SU-DHL-6 (cell line): ENCODE measurements around the gene COPS9.

Experiments used
- H2AFZ ChIP-seq: fragments of 200-600 bp; sonication (generic); 2 replicates; pipeline ENCODE4 v1.6.1; 2014; ENCODE audit warnings: low read depth, mild to moderate bottlenecking, moderate library complexity, mixed read lengths, antibody characterized with exemption, low read length; ENCODE audit not compliant: severe bottlenecking
- H3F3A ChIP-seq: fragments of 200-600 bp; shearing (Covaris generic); 2 replicates; pipeline ENCODE4 v1.6.0; 2016; ENCODE audit warnings: antibody characterized with exemption, mild to moderate bottlenecking; ENCODE audit not compliant: insufficient read depth
- H3K27ac ChIP-seq: fragments of 200-600 bp; sonication (generic); 2 replicates; pipeline ENCODE4 v1.5.1; 2016; ENCODE audit warnings: low read depth, mild to moderate bottlenecking, low read length, moderate library complexity, mixed read lengths
- H3K27me3 ChIP-seq: fragments of 200-600 bp; sonication (generic), shearing (Covaris generic); 2 replicates; pipeline ENCODE4 v1.6.0; 2014; ENCODE audit warnings: mild to moderate bottlenecking, low read length
- H3K36me3 ChIP-seq: fragments of 200-600 bp; sonication (generic); 2 replicates; pipeline ENCODE4 v1.6.1; 2014; ENCODE audit warnings: mild to moderate bottlenecking, low read length, mixed read lengths
- H3K4me2 ChIP-seq: fragments of 300-600, 200-600 bp; shearing (Covaris generic), sonication (generic); 2 replicates; pipeline ENCODE4 v1.6.0; 2014; ENCODE audit warnings: low read length, low read depth, mild to moderate bottlenecking; ENCODE audit not compliant: poor library complexity, severe bottlenecking
- H3K4me3 ChIP-seq: fragments of 200-600 bp; sonication (generic); 2 replicates; pipeline ENCODE4 v1.5.1; 2014; ENCODE audit warnings: antibody characterized with exemption, low read length, mild to moderate bottlenecking, mixed read lengths; ENCODE audit not compliant: insufficient read depth, poor library complexity, severe bottlenecking
- H3K79me2 ChIP-seq: fragments of 200-600 bp; sonication (generic); 2 replicates; pipeline ENCODE4 v1.6.1; 2014; ENCODE audit warnings: mild to moderate bottlenecking, low read length, moderate library complexity; ENCODE audit not compliant: insufficient read depth
- H3K9ac ChIP-seq: fragments of 200-600 bp; sonication (generic); 2 replicates; pipeline ENCODE4 v1.7.0; 2014; ENCODE audit warnings: mild to moderate bottlenecking, low read length
- H3K9me2 ChIP-seq: fragments of 200-600 bp; sonication (generic); replicated peaks from 2 replicates; pipeline ENCODE4 v1.6.1; 2014; ENCODE audit warnings: low read length; ENCODE audit not compliant: insufficient read depth
- H3K9me3 ChIP-seq: fragments of 200-600 bp; sonication (generic); 2 replicates; pipeline ENCODE4 v1.6.1; 2014; ENCODE audit warnings: low read length, mixed read lengths; ENCODE audit not compliant: insufficient read depth
- H4K20me1 ChIP-seq: fragments of 200-600 bp; sonication (generic); 2 replicates; pipeline ENCODE4 v1.6.1; 2014; ENCODE audit warnings: low read depth, mild to moderate bottlenecking, antibody characterized with exemption, low read length, moderate library complexity, mixed read lengths
- CTCF ChIP-seq: fragments of 200-600 bp; sonication (generic); IDR thresholded peaks from one replicate; pipeline ENCODE4 v1.5.1; 2017; ENCODE audit warnings: antibody characterized with exemption, mild to moderate bottlenecking, low read length, moderate library complexity; ENCODE audit not compliant: insufficient read depth, poor library complexity, severe bottlenecking
- EZH2phosphoT487 ChIP-seq: fragments of 200-600 bp; sonication (generic), shearing (Covaris generic); conservative IDR thresholded peaks from 2 replicates; pipeline ENCODE4 v1.6.1; 2018; ENCODE audit warnings: mild to moderate bottlenecking, antibody characterized with exemption, low read length, moderate library complexity, mixed read lengths

Gene COPS9

DNA sequence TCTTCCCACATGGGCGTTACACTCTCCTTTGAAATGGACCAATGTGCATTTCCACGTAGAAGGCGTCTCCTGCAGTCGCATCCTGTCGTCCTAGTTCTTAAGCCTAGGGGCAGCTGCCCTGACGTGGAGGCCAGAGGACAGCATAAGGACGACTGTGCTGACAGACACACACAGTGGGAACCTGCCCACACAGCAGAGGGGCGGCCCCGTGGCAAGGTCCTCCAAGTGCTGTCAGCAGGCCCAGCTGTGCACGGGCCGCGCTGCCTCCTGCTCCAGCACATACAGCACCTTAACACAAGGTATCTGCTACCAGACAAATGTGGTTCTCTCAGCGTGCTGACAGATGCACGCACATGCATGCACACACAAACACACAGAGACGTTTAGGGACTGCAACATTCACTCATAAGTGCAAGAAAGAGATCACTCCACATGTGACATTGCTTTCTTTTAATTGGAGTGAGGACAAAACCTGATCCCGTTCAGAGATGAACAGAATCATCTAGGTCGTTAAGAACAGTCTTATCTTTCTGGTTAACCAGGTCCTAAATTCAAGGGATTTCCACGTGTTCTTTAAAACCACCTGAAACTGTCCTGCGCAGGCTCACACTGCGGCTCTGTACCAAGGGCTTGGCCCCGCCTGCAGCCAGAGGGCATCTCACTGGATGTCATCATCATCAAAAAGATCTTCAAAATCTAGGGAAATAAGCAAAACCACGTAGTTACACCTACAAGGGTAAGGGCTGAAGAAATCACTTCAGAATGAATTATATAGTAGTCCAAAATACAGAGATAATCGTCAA is 5.5 kb downstream of the COPS9 start:
- Histone ChIP-seq H3K4me2 (no peak overlapping the region), H3K27ac (no peak overlapping the region), H3K36me3 (no peaks in the 10 kb centered on the region), H3K27me3 (no peaks in the 10 kb centered on the region), H3K9ac (no peak overlapping the region), H4K20me1 (no peaks in the 10 kb centered on the region), H3K4me3 (no peak overlapping the region), H3K9me3 (no peaks in the 10 kb centered on the region), H3K79me2 (peaks cover 14% of the 10 kb centered on the region), H3F3A (no peaks in the 10 kb centered on the region), H2AFZ (no peak overlapping the region), H3K9me2 (no peaks in the 10 kb centered on the region)
- TF ChIP-seq CTCF (no peak), EZH2phosphoT487 (no peak)

GRCh38 chr2:240129731-240130392 is 6.2 kb downstream of the COPS9 start:
- no peak for TF ChIP-seq CTCF
- TF ChIP-seq EZH2phosphoT487 = no peak
- H3K9me2 ChIP-seq = no peaks in the 10 kb centered on the region
- H3K4me2 ChIP-seq = no peak overlapping the region
- no peak overlapping the region for H3K27ac ChIP-seq
- no peak overlapping the region for H3K9ac ChIP-seq
- H2AFZ ChIP-seq = no peak overlapping the region
- no peaks in the 10 kb centered on the region for H4K20me1 ChIP-seq
- H3F3A ChIP-seq = no peaks in the 10 kb centered on the region
- no peak overlapping the region for H3K4me3 ChIP-seq
- H3K36me3 ChIP-seq = no peaks in the 10 kb centered on the region
- H3K79me2 ChIP-seq = peaks cover 7% of the 10 kb centered on the region
- H3K9me3 ChIP-seq = no peaks in the 10 kb centered on the region
- no peaks in the 10 kb centered on the region for H3K27me3 ChIP-seq

DNA sequence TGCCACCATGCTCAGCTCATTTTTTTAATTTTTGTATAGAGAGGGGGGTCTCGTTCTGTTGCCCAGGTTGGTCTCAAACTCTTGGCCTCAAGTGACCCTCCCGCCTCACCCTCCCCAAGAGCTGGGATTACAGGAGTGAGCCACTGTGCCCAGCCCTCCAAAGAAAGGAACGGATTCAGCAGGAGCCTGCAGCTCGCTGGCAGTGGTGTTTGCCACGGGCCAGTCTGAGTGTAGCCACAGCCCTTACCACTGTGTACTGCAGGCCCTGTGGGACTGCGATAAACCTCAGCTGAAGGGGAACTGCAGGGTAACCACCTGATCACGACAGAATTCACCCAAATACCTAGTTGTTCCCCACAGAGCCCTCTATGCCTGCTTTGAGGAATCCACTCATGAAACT is 6.8 kb downstream of the COPS9 start:
- Histone ChIP-seq H3K4me3 (no peak overlapping the region), H3K4me2 (no peak overlapping the region), H3K9me3 (no peaks in the 10 kb centered on the region), H2AFZ (no peak overlapping the region), H4K20me1 (no peaks in the 10 kb centered on the region), H3K9me2 (no peaks in the 10 kb centered on the region), H3F3A (no peaks in the 10 kb centered on the region), H3K79me2 (0 out of 2 replicates have a peak, but pooled peaks cover 1% of the 10 kb centered on the region), H3K27me3 (no peaks in the 10 kb centered on the region), H3K27ac (no peak overlapping the region), H3K9ac (no peak overlapping the region), H3K36me3 (no peaks in the 10 kb centered on the region)
- TF ChIP-seq EZH2phosphoT487 (no peak), CTCF (no peak)
